Liver (tissue), 9 donors: ENCODE measurements around the gene MADCAM1. TPM values are rescaled to one million over a fixed set of nuclear protein-coding genes. Genes with fewer than 3 reads are reported as not detected.

Experiments
- DNase-seq: peaks from one replicate; pipeline ENCODE4 v3.0.0-alpha.2; 2017; ENCODE audit warnings: low spot score
- H3K27ac ChIP-seq, 2 donors: one replicate each; pipeline ENCODE4 v1.7.0; 2013; ENCODE audit warnings: inconsistent platforms in 2 of 2, low read length in 2 of 2, control low read depth in 1 of 2, low read depth in 1 of 2, mild to moderate bottlenecking in 1 of 2
- H3K27me3 ChIP-seq, 4 donors: one replicate each; pipeline versions ENCODE4 v1.6.1 to v1.7.0; 2013; ENCODE audit warnings: low read length in 3 of 4, inconsistent platforms in 1 of 4, mild to moderate bottlenecking in 1 of 4, moderate library complexity in 1 of 4; ENCODE audit not compliant: control insufficient read depth in 4 of 4, insufficient read depth in 4 of 4
- H3K36me3 ChIP-seq, 4 donors: one replicate each; pipeline versions ENCODE4 v1.6.1 to v1.7.0; 2013; ENCODE audit warnings: low read length in 3 of 4, mild to moderate bottlenecking in 3 of 4, low read depth in 1 of 4, moderate library complexity in 1 of 4; ENCODE audit not compliant: control insufficient read depth in 4 of 4, insufficient read depth in 3 of 4
- H3K4me1 ChIP-seq, 4 donors: one replicate each; pipeline versions ENCODE4 v1.6.1 to v1.7.0; 2013; ENCODE audit warnings: low read length in 3 of 4, mild to moderate bottlenecking in 3 of 4, moderate library complexity in 1 of 4; ENCODE audit not compliant: control insufficient read depth in 4 of 4, insufficient read depth in 4 of 4
- H3K4me3 ChIP-seq, 3 donors: one replicate each; pipeline versions ENCODE4 v1.6.1 to v1.7.0; 2013; ENCODE audit warnings: low read length in 3 of 3, control low read depth in 1 of 3, low read depth in 1 of 3, mild to moderate bottlenecking in 1 of 3
- H3K9ac ChIP-seq, 2 donors: one replicate each; pipeline ENCODE4 v1.7.0; 2013; ENCODE audit warnings: low read length in 2 of 2, mild to moderate bottlenecking in 2 of 2, moderate library complexity in 2 of 2, control low read depth in 1 of 2, low read depth in 1 of 2
- H3K9me3 ChIP-seq, 4 donors: one replicate each; pipeline versions ENCODE4 v1.6.1 to v1.7.0; 2013; ENCODE audit warnings: low read length in 3 of 4; ENCODE audit not compliant: control insufficient read depth in 4 of 4
- ATF3 ChIP-seq: IDR thresholded peaks from 2 replicates; pipeline ENCODE4 v1.6.1; 2016; ENCODE audit warnings: antibody characterized with exemption
- EGR1 ChIP-seq, 2 donors: IDR thresholded peaks; 2 replicates each; pipeline ENCODE4 v1.6.1; 2016 to 2018; ENCODE audit warnings: antibody characterized with exemption in 2 of 2, low read depth in 2 of 2
- FOXA1 ChIP-seq: IDR thresholded peaks from 2 replicates; pipeline ENCODE4 v1.6.1; 2016; ENCODE audit warnings: antibody characterized with exemption
- FOXA2 ChIP-seq: IDR thresholded peaks from 2 replicates; pipeline ENCODE4 v1.6.1; 2016; ENCODE audit warnings: antibody characterized with exemption
- GABPA ChIP-seq, 2 donors: IDR thresholded peaks in 1 of 2; conservative IDR thresholded peaks in 1 of 2; 2 replicates each; pipeline ENCODE4 v1.6.1; 2016; ENCODE audit warnings: antibody characterized with exemption in 2 of 2, mild to moderate bottlenecking in 1 of 2, moderate library complexity in 1 of 2
- HNF4A ChIP-seq, 2 donors: conservative IDR thresholded peaks; 2 replicates each; pipeline ENCODE4 v1.6.1; 2016; ENCODE audit warnings: antibody characterized with exemption in 2 of 2, mild to moderate bottlenecking in 2 of 2
- HNF4G ChIP-seq: IDR thresholded peaks from 2 replicates; pipeline ENCODE4 v1.6.1; 2016; ENCODE audit warnings: antibody characterized with exemption
- JUND ChIP-seq, 2 donors: IDR thresholded peaks; 2 replicates each; pipeline ENCODE4 v1.6.1; 2016; ENCODE audit warnings: antibody characterized with exemption in 2 of 2
- MAX ChIP-seq: IDR thresholded peaks from 2 replicates; pipeline ENCODE4 v1.6.1; 2016; ENCODE audit warnings: antibody characterized with exemption
- NR2F2 ChIP-seq: IDR thresholded peaks from 2 replicates; pipeline ENCODE4 v1.6.1; 2016; ENCODE audit warnings: antibody characterized with exemption
- RAD21 ChIP-seq, 2 donors: IDR thresholded peaks; 2 replicates each; pipeline ENCODE4 v1.6.1; 2016; ENCODE audit warnings: antibody characterized with exemption in 2 of 2, mild to moderate bottlenecking in 2 of 2
- REST ChIP-seq: IDR thresholded peaks from 2 replicates; pipeline ENCODE4 v1.6.1; 2016; ENCODE audit warnings: antibody characterized with exemption, mild to moderate bottlenecking
- RXRA ChIP-seq, 2 donors: IDR thresholded peaks; 2 replicates each; pipeline ENCODE4 v1.6.1; 2017 to 2018; ENCODE audit warnings: antibody characterized with exemption in 2 of 2, mild to moderate bottlenecking in 1 of 2
- SP1 ChIP-seq: IDR thresholded peaks from 2 replicates; pipeline ENCODE4 v1.6.1; 2018; ENCODE audit warnings: antibody characterized with exemption, mild to moderate bottlenecking
- TAF1 ChIP-seq: conservative IDR thresholded peaks from 2 replicates; pipeline ENCODE4 v1.6.1; 2016; ENCODE audit warnings: antibody characterized with exemption, mild to moderate bottlenecking
- YY1 ChIP-seq: IDR thresholded peaks from 2 replicates; pipeline ENCODE4 v1.6.1; 2016; ENCODE audit warnings: antibody characterized with exemption, mild to moderate bottlenecking
- ZBTB33 ChIP-seq: IDR thresholded peaks from 2 replicates; pipeline ENCODE4 v1.6.1; 2016; ENCODE audit warnings: antibody characterized with exemption
- WGBS: extraction: QIAGEN DNeasy Blood & Tissue Kit; methylation state at CpG from one replicate; pipeline ENCODE4 v1.1.7; 2013; 5-methylcytosine and 5-hydroxymethylcytosine counted together
- polyA plus RNA-seq, 2 donors: library from polyadenylated mRNA; stranded (reverse) in 1 of 2; unstranded in 1 of 2; fragments of 200-250 nt in 1 of 2; fragments of >200 nt in 1 of 2; fragmentation: Nextera tagmentation in 1 of 2; extraction: Ambion mirVana in 1 of 2; gene quantifications; one replicate each; pipeline versions ENCODE4 v1.2.1 to v1.2.3, GENCODE V29; 2013 to 2015
- total RNA-seq, 2 donors: library from RNA; depleted of rRNA; stranded (reverse); fragments of >200 nt; gene quantifications; one replicate each; pipeline ENCODE4 v1.2.3, GENCODE V29; 2014
- TF ChIP-seq, protein P1 (sequence below): fragments of 150-350 bp; IDR thresholded peaks from 2 replicates; pipeline ENCODE4 v1.5.1; 2017; ENCODE audit warnings: improper control_type of control experiment, low read depth, low read length; ENCODE audit not compliant: missing input control
- donor health status: healthy.
- donor health status: healthy.
- donor health status: healthy.
- donor health status: healthy.
- donor health status: healthy.

The MADCAM1 gene
- total and polyA plus RNA-seq, 4 donors, result 0.17 to 0.32 (median 0.24) TPM

- Histone ChIP-seq H3K4me3 (no peak overlapping the region), H3K9ac (no peak overlapping the region), H3K27me3 (no peaks in the 10 kb centered on the region), H3K4me1 (no peaks in the 10 kb centered on the region), H3K27ac (no peak overlapping the region), H3K36me3 (no peaks in the 10 kb centered on the region), H3K9me3 (no peaks in the 10 kb centered on the region)
- no peak for TF ChIP-seq NR2F2
- TF ChIP-seq, protein P1, sequence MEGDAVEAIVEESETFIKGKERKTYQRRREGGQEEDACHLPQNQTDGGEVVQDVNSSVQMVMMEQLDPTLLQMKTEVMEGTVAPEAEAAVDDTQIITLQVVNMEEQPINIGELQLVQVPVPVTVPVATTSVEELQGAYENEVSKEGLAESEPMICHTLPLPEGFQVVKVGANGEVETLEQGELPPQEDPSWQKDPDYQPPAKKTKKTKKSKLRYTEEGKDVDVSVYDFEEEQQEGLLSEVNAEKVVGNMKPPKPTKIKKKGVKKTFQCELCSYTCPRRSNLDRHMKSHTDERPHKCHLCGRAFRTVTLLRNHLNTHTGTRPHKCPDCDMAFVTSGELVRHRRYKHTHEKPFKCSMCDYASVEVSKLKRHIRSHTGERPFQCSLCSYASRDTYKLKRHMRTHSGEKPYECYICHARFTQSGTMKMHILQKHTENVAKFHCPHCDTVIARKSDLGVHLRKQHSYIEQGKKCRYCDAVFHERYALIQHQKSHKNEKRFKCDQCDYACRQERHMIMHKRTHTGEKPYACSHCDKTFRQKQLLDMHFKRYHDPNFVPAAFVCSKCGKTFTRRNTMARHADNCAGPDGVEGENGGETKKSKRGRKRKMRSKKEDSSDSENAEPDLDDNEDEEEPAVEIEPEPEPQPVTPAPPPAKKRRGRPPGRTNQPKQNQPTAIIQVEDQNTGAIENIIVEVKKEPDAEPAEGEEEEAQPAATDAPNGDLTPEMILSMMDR, result no peak
- TF ChIP-seq JUND (IDR thresholded peaks at IDR 0.05), result no peak
- no peak for TF ChIP-seq YY1
- no peak for TF ChIP-seq HNF4A (conservative IDR thresholded peaks at IDR 0.05)
- no peak for TF ChIP-seq EGR1 (IDR thresholded peaks at IDR 0.05; ENCODE audit: low read depth in 2 of 2)
- WGBS, result 76% methylated on average over 45 of the region's 45 CpGs
- no peak for DNase-seq
These were observed 23.2 kb downstream of the MADCAM1 start for GRCh38 chr19:519449-519865.

- 94% methylated on average over 12 of the region's 12 CpGs for WGBS
These were observed 26.4 kb downstream of the MADCAM1 start for GRCh38 chr19:522726-523125.

More at GRCh38 chr19:522726-523125, 26.4 kb downstream of the MADCAM1 start:
- H3K9me3 ChIP-seq, result no peaks in the 10 kb centered on the region
- H3K36me3 ChIP-seq, result no peaks in the 10 kb centered on the region
- no peak for DNase-seq
- H3K9ac ChIP-seq, result no peak overlapping the region
- no peaks in the 10 kb centered on the region for H3K4me1 ChIP-seq
- H3K27ac ChIP-seq, result no peak overlapping the region
- no peak overlapping the region for H3K4me3 ChIP-seq
- TF ChIP-seq TAF1 (no peak), HNF4A (conservative IDR thresholded peaks at IDR 0.05) (no peak), ZBTB33 (no peak), RXRA (IDR thresholded peaks at IDR 0.05) (no peak), FOXA1 (no peak), GABPA (IDR thresholded peaks at IDR 0.05 in 1 of 2, conservative IDR thresholded peaks at IDR 0.05 in 1 of 2) (no peak), EGR1 (IDR thresholded peaks at IDR 0.05; ENCODE audit: low read depth in 2 of 2) (no peak), SP1 (no peak), RAD21 (IDR thresholded peaks at IDR 0.05) (no peak), MAX (no peak), REST (no peak), FOXA2 (no peak), ATF3 (no peak), HNF4G (no peak), NR2F2 (no peak), JUND (IDR thresholded peaks at IDR 0.05) (no peak), YY1 (no peak)
- TF ChIP-seq, protein P1, result no peak
- H3K27me3 ChIP-seq, result no peaks in the 10 kb centered on the region
